ENCODE results near the gene LAX1. TPM values are rescaled to one million over a fixed set of nuclear protein-coding genes. Genes with fewer than 3 reads are reported as not detected.
"Not testable (repeated sequence)": the region's sequence is repeated elsewhere in the genome, so short reads cannot be mapped to it uniquely, and the experiment has no call there.

LAX1 gene
- total RNA-seq, 1 donor = not detected

DNA sequence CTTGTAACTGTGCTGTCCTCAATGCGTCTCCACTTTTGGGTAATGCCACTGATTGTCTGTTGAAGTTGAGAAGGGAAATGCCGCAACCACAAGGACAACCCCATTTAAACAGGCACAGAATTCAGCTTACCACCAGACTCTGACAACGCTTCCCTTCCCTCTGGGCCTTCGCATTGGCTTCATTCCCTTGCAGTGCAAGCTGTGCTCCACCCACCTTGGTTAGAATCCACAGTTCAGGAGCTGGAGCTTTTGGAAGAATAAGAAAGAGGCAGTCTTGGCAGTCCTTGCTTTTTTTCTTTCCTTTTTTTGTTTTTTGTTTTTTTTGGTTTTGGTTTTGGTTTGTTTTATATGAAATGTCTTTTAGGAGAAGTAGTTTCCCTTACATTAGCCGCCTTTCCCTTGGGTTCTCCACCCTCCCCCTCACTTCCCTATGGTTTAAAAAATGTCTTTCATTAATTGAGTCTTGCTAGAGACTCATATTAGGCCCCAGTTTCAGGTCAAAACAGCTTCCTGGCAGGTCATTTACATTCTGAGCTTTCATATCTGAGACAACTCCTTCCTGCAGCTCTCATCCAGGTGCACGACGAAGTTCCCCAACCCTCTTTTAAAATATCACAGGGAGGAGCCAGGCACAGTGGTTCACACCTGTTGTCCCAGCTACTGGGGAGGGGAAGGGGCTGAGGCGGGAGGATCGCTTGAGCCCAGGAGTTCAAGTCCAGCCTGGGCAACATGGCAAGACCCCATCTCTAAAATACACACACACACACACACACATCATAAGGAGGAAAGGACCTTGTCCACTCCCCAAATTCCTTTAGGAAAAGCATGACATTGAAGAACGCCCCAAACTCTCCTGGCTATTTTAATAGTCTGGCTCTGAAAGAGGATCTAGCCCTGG, 20.7 kb upstream of the LAX1 start:
- Histone ChIP-seq H3K36me3 (ENCODE audit: insufficient read depth, low read length) (peaks cover 27% of the 10 kb centered on the region), H3K4me1 (ENCODE audit: insufficient read depth, low read length) (peaks cover 3% of the 10 kb centered on the region), H3K27ac (ENCODE audit: low read depth, low read length) (no peak overlapping the region), H3K4me3 (ENCODE audit: insufficient read depth, low read length) (no peak overlapping the region), H3K79me2 (ENCODE audit: insufficient read depth, low read length) (no peaks in the 10 kb centered on the region), H3K27me3 (ENCODE audit: insufficient read depth, low read length) (no peaks in the 10 kb centered on the region), H2AFZ (ENCODE audit: low read length) (no peak overlapping the region), H3K9me3 (ENCODE audit: low read depth, low read length) (no peaks in the 10 kb centered on the region), H4K20me1 (ENCODE audit: insufficient read depth, low read length) (peaks cover 5% of the 10 kb centered on the region), H3K4me2 (ENCODE audit: insufficient read depth, low read length) (no peak overlapping the region)
- DNase-seq (ENCODE audit: insufficient read length, low spot score, missing footprints) = no peak
- TF ChIP-seq, protein P1, sequence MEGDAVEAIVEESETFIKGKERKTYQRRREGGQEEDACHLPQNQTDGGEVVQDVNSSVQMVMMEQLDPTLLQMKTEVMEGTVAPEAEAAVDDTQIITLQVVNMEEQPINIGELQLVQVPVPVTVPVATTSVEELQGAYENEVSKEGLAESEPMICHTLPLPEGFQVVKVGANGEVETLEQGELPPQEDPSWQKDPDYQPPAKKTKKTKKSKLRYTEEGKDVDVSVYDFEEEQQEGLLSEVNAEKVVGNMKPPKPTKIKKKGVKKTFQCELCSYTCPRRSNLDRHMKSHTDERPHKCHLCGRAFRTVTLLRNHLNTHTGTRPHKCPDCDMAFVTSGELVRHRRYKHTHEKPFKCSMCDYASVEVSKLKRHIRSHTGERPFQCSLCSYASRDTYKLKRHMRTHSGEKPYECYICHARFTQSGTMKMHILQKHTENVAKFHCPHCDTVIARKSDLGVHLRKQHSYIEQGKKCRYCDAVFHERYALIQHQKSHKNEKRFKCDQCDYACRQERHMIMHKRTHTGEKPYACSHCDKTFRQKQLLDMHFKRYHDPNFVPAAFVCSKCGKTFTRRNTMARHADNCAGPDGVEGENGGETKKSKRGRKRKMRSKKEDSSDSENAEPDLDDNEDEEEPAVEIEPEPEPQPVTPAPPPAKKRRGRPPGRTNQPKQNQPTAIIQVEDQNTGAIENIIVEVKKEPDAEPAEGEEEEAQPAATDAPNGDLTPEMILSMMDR (IDR thresholded peaks at IDR 0.05; ENCODE audit: extremely low read depth, low read depth, low read length) = no peak

GRCh38 chr1:203746281-203746680, 18.7 kb upstream of the LAX1 start:
- TF ChIP-seq, protein P1 (IDR thresholded peaks at IDR 0.05; ENCODE audit: extremely low read depth, low read depth, low read length) = no peak
- H3K9me3 ChIP-seq (ENCODE audit: low read depth, low read length) = no peaks in the 10 kb centered on the region
- DNase-seq (ENCODE audit: insufficient read length, low spot score, missing footprints) = no peak
- no peak overlapping the region for H3K4me2 ChIP-seq (ENCODE audit: insufficient read depth, low read length)
- no peak overlapping the region for H3K27ac ChIP-seq (ENCODE audit: low read depth, low read length)
- peaks cover 5% of the 10 kb centered on the region for H4K20me1 ChIP-seq (ENCODE audit: insufficient read depth, low read length)
- H3K36me3 ChIP-seq (ENCODE audit: insufficient read depth, low read length) = peaks cover 8% of the 10 kb centered on the region
- H3K4me1 ChIP-seq (ENCODE audit: insufficient read depth, low read length) = peaks cover 3% of the 10 kb centered on the region
- no peaks in the 10 kb centered on the region for H3K27me3 ChIP-seq (ENCODE audit: insufficient read depth, low read length)
- H3K79me2 ChIP-seq (ENCODE audit: insufficient read depth, low read length) = no peaks in the 10 kb centered on the region
- H2AFZ ChIP-seq (ENCODE audit: low read length) = no peak overlapping the region
- H3K4me3 ChIP-seq (ENCODE audit: insufficient read depth, low read length) = no peak overlapping the region

DNA sequence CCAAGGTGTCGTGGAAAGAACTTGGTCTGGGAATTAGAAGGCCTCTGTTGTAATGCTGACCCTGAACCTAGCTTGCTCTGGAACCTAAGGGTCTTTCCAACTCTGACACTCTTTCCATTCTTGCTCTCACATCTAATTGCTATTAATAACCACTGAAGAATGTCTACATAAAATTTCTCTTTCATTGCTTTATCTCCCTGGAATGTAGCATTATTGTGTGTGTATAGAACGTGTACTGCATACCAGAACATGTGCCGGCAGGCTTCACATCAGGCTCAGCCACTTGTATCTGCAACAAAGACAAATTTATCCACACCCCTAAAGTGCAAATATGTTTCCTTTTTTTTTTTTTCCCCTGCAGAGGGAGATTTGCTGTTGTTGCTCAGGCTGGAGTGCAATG, 13.9 kb upstream of the LAX1 start:
- no peak overlapping the region for H3K4me2 ChIP-seq (ENCODE audit: insufficient read depth, low read length)
- no peaks in the 10 kb centered on the region for H3K36me3 ChIP-seq (ENCODE audit: insufficient read depth, low read length)
- H3K79me2 ChIP-seq (ENCODE audit: insufficient read depth, low read length) = no peaks in the 10 kb centered on the region
- TF ChIP-seq, protein P1 (IDR thresholded peaks at IDR 0.05; ENCODE audit: extremely low read depth, low read depth, low read length) = no peak
- H2AFZ ChIP-seq (ENCODE audit: low read length) = no peak overlapping the region
- no peak overlapping the region for H3K27ac ChIP-seq (ENCODE audit: low read depth, low read length)
- H3K27me3 ChIP-seq (ENCODE audit: insufficient read depth, low read length) = no peaks in the 10 kb centered on the region
- H3K9me3 ChIP-seq (ENCODE audit: low read depth, low read length) = no peaks in the 10 kb centered on the region
- H3K4me3 ChIP-seq (ENCODE audit: insufficient read depth, low read length) = no peak overlapping the region
- H4K20me1 ChIP-seq (ENCODE audit: insufficient read depth, low read length) = no peaks in the 10 kb centered on the region
- DNase-seq (ENCODE audit: insufficient read length, low spot score, missing footprints) = no peak
- no peaks in the 10 kb centered on the region for H3K4me1 ChIP-seq (ENCODE audit: insufficient read depth, low read length)

- not testable (repeated sequence) for H3K27ac ChIP-seq (ENCODE audit: low read depth, low read length); H4K20me1 ChIP-seq (ENCODE audit: insufficient read depth, low read length); H3K27me3 ChIP-seq (ENCODE audit: insufficient read depth, low read length); H3K4me1 ChIP-seq (ENCODE audit: insufficient read depth, low read length); H2AFZ ChIP-seq (ENCODE audit: low read length); H3K36me3 ChIP-seq (ENCODE audit: insufficient read depth, low read length); DNase-seq (ENCODE audit: insufficient read length, low spot score, missing footprints); H3K79me2 ChIP-seq (ENCODE audit: insufficient read depth, low read length); H3K4me2 ChIP-seq (ENCODE audit: insufficient read depth, low read length); H3K4me3 ChIP-seq (ENCODE audit: insufficient read depth, low read length); H3K9me3 ChIP-seq (ENCODE audit: low read depth, low read length)
Measured at GRCh38 chr1:203751618-203752361, 13.2 kb upstream of the LAX1 start.

All from osteoblast (primary cell).